GM12875 (cell line): Measurements from ENCODE around the gene RGS7BP.

Experiments used
- H3K4me3 ChIP-seq: one replicate; pipeline ENCODE4 v1.5.1; 2011; ENCODE audit warnings: low read depth, low read length, control low read depth
- TF ChIP-seq, protein P1 (sequence below): IDR thresholded peaks from 2 replicates; pipeline ENCODE4 v1.5.1; 2011; ENCODE audit warnings: low read depth, mild to moderate bottlenecking, control low read depth, inconsistent platforms, low read length, moderate library complexity, borderline replicate concordance; ENCODE audit not compliant: insufficient read depth

The RGS7BP gene

DNA sequence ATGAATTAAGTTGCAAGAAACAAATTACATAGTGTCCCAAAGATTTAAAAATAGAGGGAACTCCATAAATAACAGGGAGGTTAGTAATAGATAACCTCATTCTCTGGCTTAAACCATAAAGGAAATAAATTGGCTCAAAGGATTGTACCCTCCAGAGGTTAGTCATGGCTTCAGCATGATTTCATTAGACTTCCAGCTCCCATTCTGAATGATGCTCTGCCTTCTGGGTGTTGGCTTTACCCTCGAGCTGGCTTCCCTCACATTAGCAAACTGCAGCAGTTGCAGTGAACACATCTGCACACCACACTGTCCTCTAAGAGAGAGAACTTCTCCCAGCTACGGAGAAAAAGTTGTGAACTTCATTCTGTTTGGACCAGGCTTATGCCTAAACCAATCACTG is 70.4 kb downstream of the RGS7BP start:
- TF ChIP-seq, protein P1, sequence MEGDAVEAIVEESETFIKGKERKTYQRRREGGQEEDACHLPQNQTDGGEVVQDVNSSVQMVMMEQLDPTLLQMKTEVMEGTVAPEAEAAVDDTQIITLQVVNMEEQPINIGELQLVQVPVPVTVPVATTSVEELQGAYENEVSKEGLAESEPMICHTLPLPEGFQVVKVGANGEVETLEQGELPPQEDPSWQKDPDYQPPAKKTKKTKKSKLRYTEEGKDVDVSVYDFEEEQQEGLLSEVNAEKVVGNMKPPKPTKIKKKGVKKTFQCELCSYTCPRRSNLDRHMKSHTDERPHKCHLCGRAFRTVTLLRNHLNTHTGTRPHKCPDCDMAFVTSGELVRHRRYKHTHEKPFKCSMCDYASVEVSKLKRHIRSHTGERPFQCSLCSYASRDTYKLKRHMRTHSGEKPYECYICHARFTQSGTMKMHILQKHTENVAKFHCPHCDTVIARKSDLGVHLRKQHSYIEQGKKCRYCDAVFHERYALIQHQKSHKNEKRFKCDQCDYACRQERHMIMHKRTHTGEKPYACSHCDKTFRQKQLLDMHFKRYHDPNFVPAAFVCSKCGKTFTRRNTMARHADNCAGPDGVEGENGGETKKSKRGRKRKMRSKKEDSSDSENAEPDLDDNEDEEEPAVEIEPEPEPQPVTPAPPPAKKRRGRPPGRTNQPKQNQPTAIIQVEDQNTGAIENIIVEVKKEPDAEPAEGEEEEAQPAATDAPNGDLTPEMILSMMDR = no peak
- no peak overlapping the region for H3K4me3 ChIP-seq

DNA sequence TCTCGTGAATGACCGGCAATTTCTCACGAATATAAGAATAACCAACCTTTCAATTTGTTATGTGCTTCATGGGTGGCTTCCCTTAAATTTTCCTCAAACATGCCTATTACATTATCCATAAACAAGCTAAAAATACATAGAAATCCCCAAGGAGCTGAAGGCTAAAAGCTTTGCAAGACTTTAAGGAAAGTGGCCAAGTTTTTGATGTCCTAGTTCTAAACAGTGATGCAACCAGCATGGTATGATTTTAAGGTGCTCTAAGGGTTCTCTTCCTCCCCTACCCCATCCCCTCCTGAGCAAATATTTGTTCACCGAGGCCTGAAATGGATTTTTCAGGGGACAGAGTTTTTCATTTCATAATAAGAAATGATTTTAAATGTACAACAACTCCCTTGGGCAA is 79.8 kb downstream of the RGS7BP start:
- TF ChIP-seq, protein P1 = no peak
- no peak overlapping the region for H3K4me3 ChIP-seq

DNA sequence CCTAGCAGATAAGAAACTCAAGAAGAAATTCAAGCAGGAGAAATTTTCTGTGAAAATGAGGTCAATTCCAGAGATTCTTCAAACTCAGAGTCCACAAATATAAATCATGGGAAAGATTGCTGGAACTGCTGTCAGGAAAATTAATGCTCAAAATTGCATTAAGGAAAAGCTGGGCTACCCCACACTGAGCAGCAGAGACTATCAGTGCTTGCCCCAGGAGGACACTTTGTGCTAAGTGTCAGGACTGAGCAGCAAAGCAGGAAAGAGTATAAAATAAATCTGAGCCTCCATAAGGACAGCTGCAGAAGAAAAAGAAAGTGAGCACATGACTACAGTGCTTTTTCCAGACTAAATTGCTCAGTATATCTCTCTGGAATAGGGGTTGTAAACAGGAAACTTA is 81.6 kb downstream of the RGS7BP start:
- no peak overlapping the region for H3K4me3 ChIP-seq
- TF ChIP-seq, protein P1 = no peak

DNA sequence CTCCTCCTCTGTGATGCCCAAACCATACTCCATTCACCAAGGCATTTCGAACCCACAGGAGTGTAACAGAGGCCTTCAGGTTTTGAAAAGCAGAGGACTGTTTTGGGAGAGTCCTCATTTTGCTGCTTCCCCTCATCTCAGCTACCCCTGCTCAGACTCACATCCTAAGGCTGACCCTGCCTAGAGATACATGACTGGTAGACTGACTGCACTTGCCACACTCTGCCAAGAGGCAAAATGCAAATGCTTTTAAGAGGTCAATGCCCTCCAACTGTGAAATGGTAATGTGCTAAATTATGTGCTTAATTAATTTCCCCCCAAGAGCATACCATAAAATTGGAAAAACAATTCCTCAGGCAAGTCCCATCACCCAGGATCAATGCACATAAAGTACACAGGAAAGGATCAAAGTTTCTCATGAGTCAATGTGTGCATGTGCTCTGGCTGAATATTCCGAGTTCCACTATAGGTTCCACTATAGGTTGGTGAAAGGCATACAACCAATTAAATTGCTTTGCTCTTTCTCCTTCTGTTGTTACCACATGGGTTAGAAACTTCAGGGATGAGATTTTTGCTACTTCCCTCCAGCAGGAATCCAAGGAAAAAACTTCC is 87.0 kb downstream of the RGS7BP start:
- TF ChIP-seq, protein P1 = no peak
- no peak overlapping the region for H3K4me3 ChIP-seq

DNA sequence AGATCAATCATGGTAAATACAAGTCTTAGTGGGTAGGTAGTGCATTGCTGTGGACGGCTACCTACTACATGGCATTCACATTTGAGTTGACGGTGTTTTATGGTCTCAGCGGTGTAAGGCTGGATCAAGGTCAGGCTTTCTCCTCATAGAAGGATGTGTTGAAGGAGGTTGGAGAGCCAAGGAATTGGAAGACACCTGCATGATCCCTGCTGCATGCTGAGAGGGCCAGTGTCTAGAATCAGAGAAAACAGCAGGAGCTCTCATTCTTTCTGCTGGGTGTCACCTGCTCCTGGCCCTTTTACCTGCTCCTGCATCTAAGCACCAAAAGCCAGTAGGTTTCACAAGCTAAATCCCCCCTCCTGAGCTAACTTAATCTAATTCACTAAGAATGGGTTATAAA is 88.2 kb downstream of the RGS7BP start:
- no peak overlapping the region for H3K4me3 ChIP-seq
- TF ChIP-seq, protein P1 = no peak

DNA sequence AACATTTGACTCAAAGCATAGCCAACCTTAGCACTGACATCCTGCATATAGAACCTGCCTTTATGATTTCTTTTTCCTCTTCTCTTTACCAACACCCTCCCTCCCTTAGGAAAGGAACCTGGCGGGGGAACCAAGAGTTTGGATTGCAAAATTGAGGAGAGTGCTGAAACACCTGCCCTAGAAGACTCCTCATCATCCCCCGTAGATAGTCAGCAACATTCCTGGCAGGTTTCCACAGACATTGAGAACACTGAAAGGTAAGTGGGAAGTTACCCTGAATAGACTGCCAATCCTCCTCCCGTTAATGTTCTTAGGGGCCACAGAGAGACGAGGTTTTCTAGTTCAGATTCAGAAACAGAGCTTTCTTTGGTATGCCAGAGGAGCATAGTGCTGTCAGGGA is 88.8 kb downstream of the RGS7BP start:
- H3K4me3 ChIP-seq = no peak overlapping the region
- TF ChIP-seq, protein P1 = no peak

DNA sequence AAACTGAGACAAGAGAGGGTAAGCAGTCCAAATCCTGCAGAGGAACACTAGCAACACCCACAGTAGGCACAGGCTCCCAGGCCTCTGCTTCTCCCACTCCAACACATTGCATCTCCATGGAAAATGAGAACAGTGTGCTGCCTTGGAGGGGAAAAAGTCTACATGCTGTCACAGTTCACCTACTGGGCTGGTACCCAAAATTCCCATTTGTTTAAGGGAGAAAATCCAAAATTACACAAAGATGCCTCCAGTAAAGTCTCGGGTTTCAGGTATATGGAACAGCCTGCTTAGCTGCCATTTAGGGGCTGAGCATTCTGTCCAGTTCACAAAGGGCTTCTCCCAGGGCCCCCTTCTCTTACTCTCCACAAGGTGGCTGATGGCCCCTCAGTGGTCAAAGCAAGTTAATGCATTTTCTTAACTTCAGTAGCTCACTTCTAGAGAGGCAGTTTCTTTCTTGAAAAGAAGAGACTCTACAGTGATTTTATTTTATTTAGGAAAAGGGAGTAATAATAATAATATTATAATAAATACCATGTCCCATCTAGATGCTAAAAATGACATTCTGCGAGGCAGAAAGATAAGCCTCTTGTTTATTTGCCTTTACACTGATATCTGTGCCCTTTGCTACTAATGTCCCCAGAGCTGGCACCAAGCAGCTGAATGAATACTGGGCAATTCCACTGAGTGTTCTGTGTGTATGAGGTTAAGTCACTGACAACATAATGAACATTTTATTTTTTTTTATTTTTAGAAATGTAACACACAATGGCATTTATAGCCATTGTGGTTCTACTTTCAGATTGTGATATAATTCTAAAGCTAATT is 89.4 kb downstream of the RGS7BP start:
- TF ChIP-seq, protein P1 = peak; percentile 28; the same call in 1 of the 2 replicates

More for the DNA sequence above, 89.4 kb downstream of the RGS7BP start:
- no peak overlapping the region for H3K4me3 ChIP-seq
